HepG2 (cell line): ENCODE measurements around the gene STRN3. TPM values are rescaled to one million over a fixed set of nuclear protein-coding genes. Genes with fewer than 3 reads are reported as not detected.

Experiments
- FOSL1 ChIP-seq: sonication (generic); formaldehyde crosslinking; IDR thresholded peaks from 2 replicates; pipeline ENCODE4 v1.9.0; 2021; ENCODE audit warnings: missing genetic modification reagents, borderline replicate concordance
- GATAD1 ChIP-seq: IDR thresholded peaks from 2 replicates; pipeline ENCODE4 v1.6.1; 2016; ENCODE audit warnings: missing genetic modification reagents, missing compliant biosample characterization
- HOXA5 ChIP-seq: sonication (generic); formaldehyde crosslinking; IDR thresholded peaks from 2 replicates; pipeline ENCODE4 v1.4.0; 2020; ENCODE audit warnings: missing genetic modification reagents
- MAFK ChIP-seq, 2 experiments: IDR thresholded peaks in 1 of 2; conservative IDR thresholded peaks in 1 of 2; 2 replicates each; pipeline ENCODE4 v1.6.1; 2011; ENCODE audit warnings: improper control_type of control experiment in 2 of 2, low read length in 2 of 2
- MXD4 ChIP-seq: IDR thresholded peaks from 2 replicates; pipeline ENCODE4 v1.6.1; 2016; ENCODE audit warnings: mild to moderate bottlenecking, missing biosample characterization, missing genetic modification reagents
- NFE2 ChIP-seq: sonication (generic); formaldehyde crosslinking; IDR thresholded peaks from 2 replicates; pipeline ENCODE4 v1.4.0; 2020; ENCODE audit warnings: missing genetic modification reagents
- NONO ChIP-seq, 2 experiments: fragments of 450-650 bp in 1 of 2; sonication (generic) in 1 of 2; formaldehyde crosslinking in 1 of 2; IDR thresholded peaks in 1 of 2; conservative IDR thresholded peaks in 1 of 2; 2 replicates each; pipeline versions ENCODE4 v1.6.1 to v1.8.0; 2017 to 2022; ENCODE audit warnings: mild to moderate bottlenecking in 1 of 2, missing genetic modification reagents in 1 of 2, moderate library complexity in 1 of 2
- NR2F1 ChIP-seq, 2 experiments: fragments of 450-650 bp in 1 of 2; formaldehyde crosslinking in 1 of 2; IDR thresholded peaks; 2 replicates each; pipeline versions ENCODE4 v1.5.0 to v1.6.1; 2016 to 2020; ENCODE audit warnings: mild to moderate bottlenecking in 1 of 2, missing compliant biosample characterization in 1 of 2, missing genetic modification reagents in 1 of 2, moderate library complexity in 1 of 2
- SAFB2 ChIP-seq: sonication (generic); formaldehyde crosslinking; IDR thresholded peaks from 2 replicates; pipeline ENCODE4 v1.5.1; 2020; ENCODE audit warnings: missing genetic modification reagents, low read depth, mild to moderate bottlenecking, borderline replicate concordance
- SATB2 ChIP-seq: sonication (generic); formaldehyde crosslinking; IDR thresholded peaks from 2 replicates; pipeline ENCODE4 v1.5.0; 2020; ENCODE audit warnings: missing genetic modification reagents
- SMARCE1 ChIP-seq: fragments of 450-650 bp; IDR thresholded peaks from 2 replicates; pipeline ENCODE4 v1.6.1; 2017; ENCODE audit warnings: borderline replicate concordance
- TBX3 ChIP-seq: fragments of 450-650 bp; IDR thresholded peaks from 2 replicates; pipeline ENCODE4 v1.6.1; 2017; ENCODE audit warnings: antibody characterized with exemption, mild to moderate bottlenecking, inconsistent platforms, borderline replicate concordance
- TCF7 ChIP-seq: sonication (generic); IDR thresholded peaks from 2 replicates; pipeline ENCODE4 v1.6.1; 2016; ENCODE audit warnings: antibody characterized with exemption, low read depth
- YEATS4 ChIP-seq: sonication (generic); formaldehyde crosslinking; IDR thresholded peaks from 2 replicates; pipeline ENCODE4 v1.4.0; 2020; ENCODE audit warnings: missing genetic modification reagents, borderline replicate concordance
- ZNF260 ChIP-seq: sonication (generic); formaldehyde crosslinking; IDR thresholded peaks from 2 replicates; pipeline ENCODE4 v1.4.0; 2020; ENCODE audit warnings: missing genetic modification reagents, low read depth, mild to moderate bottlenecking, borderline replicate concordance
- ZSCAN29 ChIP-seq: sonication (generic); formaldehyde crosslinking; conservative IDR thresholded peaks from 2 replicates; pipeline ENCODE4 v1.4.0; 2020; ENCODE audit warnings: mild to moderate bottlenecking, missing genetic modification reagents
- polyA plus RNA-seq, 8 experiments: library from polyadenylated mRNA; depleted of rRNA in 3 of 8; stranded (reverse) in 7 of 8; unstranded in 1 of 8; fragments of >200 nt; fragmentation: Illumina TruSeq in 4 of 8; extraction: Trizol in 4 of 8; gene quantifications; 2 replicates each; pipeline versions ENCODE4 v1.2.1 to v1.2.3, GENCODE V29; 2011 to 2016; ENCODE audit warnings: low read depth in 4 of 8, missing spikeins in 1 of 8, mixed read lengths in 1 of 8; ENCODE audit not compliant: insufficient read depth in 1 of 8
- total RNA-seq, 5 experiments: library from RNA; depleted of rRNA; stranded (reverse); fragments of >200 nt; fragmentation: Illumina TruSeq; extraction: Trizol; gene quantifications; 2 replicates each; pipeline ENCODE4 v1.2.3, GENCODE V29; 2016; ENCODE audit warnings: low read depth in 1 of 5
- TF ChIP-seq, protein P1 (sequence below): IDR thresholded peaks from 2 replicates; pipeline ENCODE4 v1.6.1; 2012; ENCODE audit warnings: low read depth, low read length, improper control_type of control experiment
- TF ChIP-seq, protein P2 (sequence below): sonication (generic); formaldehyde crosslinking; IDR thresholded peaks from 2 replicates; pipeline ENCODE4 v1.5.0; 2020; ENCODE audit warnings: mild to moderate bottlenecking, missing genetic modification reagents
- TF ChIP-seq, protein P3 (sequence below): sonication (generic); formaldehyde crosslinking; IDR thresholded peaks from 2 replicates; pipeline ENCODE4 v1.5.1; 2020; ENCODE audit warnings: mild to moderate bottlenecking, missing genetic modification reagents
- TF ChIP-seq, protein P4 (sequence below): IDR thresholded peaks from 2 replicates; pipeline ENCODE4 v1.6.1; 2016; ENCODE audit warnings: low read depth

The STRN3 gene
- total and polyA plus RNA-seq, 2 of the 13 experiments (the other 11 are each of a cell fraction or from before 2014, with no cell fraction given): 49.4 to 123 TPM

DNA sequence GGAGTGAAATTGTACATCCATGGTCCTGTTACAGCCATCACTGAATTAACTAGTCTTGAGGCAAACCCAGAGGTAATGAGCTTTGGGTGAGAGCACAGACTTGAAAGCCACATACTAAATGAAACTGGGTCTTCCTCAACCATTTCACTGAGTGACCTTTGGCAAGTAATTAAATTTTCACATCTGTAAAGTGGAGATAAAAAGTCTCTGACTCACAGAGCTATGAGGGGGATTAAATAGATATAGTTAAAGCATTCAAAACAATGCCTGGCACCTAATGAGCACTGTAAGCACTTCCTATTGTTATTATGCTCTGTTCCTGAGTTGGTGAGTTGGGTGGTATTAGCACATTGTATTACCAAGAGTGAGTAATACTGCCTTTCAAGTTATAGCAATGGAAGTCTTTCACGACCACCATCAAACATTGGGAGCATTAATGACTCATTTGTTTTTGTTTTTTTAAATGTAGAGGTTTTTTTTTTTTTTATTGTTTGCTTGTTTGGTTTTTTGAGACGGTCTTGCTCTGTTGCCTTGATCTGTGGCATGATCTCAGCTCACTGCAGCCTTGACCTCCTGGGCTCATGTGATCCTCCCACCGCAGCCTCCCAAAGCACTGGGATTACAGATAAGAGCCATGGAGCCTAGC lies 12.5 kb upstream of the STRN3 start (continued):
- no peak for TF ChIP-seq NFE2 (CRISPR knock-in tag)
- 0 out of 4 replicates have a peak, but pooled peaks of 1 of the 2 experiments have one; percentile 9 for TF ChIP-seq MAFK (conservative IDR thresholded peaks at IDR 0.05 in 1 of 2, IDR thresholded peaks at IDR 0.05 in 1 of 2; ENCODE audit: low read length in 2 of 2)
- TF ChIP-seq, protein P1, sequence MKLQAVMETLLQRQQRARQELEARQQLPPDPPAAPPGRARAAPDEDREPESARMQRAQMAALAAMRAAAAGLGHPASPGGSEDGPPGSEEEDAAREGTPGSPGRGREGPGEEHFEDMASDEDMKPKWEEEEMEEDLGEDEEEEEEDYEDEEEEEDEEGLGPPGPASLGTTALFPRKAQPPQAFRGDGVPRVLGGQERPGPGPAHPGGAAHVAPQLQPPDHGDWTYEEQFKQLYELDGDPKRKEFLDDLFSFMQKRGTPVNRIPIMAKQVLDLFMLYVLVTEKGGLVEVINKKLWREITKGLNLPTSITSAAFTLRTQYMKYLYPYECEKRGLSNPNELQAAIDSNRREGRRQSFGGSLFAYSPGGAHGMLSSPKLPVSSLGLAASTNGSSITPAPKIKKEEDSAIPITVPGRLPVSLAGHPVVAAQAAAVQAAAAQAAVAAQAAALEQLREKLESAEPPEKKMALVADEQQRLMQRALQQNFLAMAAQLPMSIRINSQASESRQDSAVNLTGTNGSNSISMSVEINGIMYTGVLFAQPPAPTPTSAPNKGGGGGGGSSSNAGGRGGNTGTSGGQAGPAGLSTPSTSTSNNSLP: peak; percentile 57
- no peak for TF ChIP-seq ZSCAN29 (CRISPR knock-in tag)
- TF ChIP-seq NR2F1 (CRISPR knock-in tag; IDR thresholded peaks at IDR 0.05): peak; percentile 65 to 71; a peak in 2 of 4 replicates
- peak; percentile 21; the same call in 1 of the 2 replicates for TF ChIP-seq GATAD1 (CRISPR knock-in tag)
- TF ChIP-seq NONO (IDR thresholded peaks at IDR 0.05): no peak
- TF ChIP-seq NONO (CRISPR knock-in tag; conservative IDR thresholded peaks at IDR 0.05): no peak
- no peak; the same call in none of the 2 replicates for TF ChIP-seq TCF7
- 0 out of 2 replicates have a peak, but pooled peaks have one; percentile 76 for TF ChIP-seq SATB2 (CRISPR knock-in tag)
- 0 out of 2 replicates have a peak, but pooled peaks have one; percentile 29 for TF ChIP-seq MXD4 (CRISPR knock-in tag)
- 0 out of 2 replicates have a peak, but pooled peaks have one; percentile 5 for TF ChIP-seq TBX3
- TF ChIP-seq SMARCE1: no peak
- no peak for TF ChIP-seq ZNF260 (CRISPR knock-in tag)
- TF ChIP-seq, protein P2, sequence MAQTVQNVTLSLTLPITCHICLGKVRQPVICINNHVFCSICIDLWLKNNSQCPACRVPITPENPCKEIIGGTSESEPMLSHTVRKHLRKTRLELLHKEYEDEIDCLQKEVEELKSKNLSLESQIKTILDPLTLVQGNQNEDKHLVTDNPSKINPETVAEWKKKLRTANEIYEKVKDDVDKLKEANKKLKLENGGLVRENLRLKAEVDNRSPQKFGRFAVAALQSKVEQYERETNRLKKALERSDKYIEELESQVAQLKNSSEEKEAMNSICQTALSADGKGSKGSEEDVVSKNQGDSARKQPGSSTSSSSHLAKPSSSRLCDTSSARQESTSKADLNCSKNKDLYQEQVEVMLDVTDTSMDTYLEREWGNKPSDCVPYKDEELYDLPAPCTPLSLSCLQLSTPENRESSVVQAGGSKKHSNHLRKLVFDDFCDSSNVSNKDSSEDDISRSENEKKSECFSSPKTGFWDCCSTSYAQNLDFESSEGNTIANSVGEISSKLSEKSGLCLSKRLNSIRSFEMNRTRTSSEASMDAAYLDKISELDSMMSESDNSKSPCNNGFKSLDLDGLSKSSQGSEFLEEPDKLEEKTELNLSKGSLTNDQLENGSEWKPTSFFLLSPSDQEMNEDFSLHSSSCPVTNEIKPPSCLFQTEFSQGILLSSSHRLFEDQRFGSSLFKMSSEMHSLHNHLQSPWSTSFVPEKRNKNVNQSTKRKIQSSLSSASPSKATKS (CRISPR knock-in tag): 0 out of 2 replicates have a peak, but pooled peaks have one; percentile 24
- TF ChIP-seq YEATS4 (CRISPR knock-in tag): peak; percentile 48; the same call in 1 of the 2 replicates
- peak; percentile 44; the same call in 1 of the 2 replicates for TF ChIP-seq FOSL1
- TF ChIP-seq, protein P3, sequence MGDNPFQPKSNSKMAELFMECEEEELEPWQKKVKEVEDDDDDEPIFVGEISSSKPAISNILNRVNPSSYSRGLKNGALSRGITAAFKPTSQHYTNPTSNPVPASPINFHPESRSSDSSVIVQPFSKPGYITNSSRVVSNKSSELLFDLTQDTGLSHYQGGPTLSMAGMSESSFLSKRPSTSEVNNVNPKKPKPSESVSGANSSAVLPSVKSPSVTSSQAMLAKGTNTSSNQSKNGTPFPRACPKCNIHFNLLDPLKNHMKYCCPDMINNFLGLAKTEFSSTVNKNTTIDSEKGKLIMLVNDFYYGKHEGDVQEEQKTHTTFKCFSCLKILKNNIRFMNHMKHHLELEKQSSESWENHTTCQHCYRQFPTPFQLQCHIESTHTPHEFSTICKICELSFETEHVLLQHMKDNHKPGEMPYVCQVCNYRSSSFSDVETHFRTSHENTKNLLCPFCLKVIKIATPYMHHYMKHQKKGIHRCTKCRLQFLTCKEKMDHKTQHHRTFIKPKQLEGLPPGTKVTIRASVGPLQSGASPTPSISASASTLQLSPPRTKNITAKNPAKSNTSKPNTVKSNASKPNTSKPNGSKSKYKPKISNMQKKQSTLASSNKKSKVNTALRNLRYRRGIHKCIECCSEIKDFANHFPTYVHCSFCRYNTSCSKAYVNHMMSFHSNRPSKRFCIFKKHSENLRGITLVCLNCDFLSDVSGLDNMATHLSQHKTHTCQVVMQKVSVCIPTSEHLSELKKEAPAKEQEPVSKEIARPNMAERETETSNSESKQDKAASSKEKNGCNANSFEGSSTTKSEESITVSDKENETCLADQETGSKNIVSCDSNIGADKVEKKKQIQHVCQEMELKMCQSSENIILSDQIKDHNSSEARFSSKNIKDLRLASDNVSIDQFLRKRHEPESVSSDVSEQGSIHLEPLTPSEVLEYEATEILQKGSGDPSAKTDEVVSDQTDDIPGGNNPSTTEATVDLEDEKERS (CRISPR knock-in tag): peak; percentile 85; the same call in 1 of the 2 replicates
- no peak for TF ChIP-seq SAFB2
- TF ChIP-seq, protein P4, sequence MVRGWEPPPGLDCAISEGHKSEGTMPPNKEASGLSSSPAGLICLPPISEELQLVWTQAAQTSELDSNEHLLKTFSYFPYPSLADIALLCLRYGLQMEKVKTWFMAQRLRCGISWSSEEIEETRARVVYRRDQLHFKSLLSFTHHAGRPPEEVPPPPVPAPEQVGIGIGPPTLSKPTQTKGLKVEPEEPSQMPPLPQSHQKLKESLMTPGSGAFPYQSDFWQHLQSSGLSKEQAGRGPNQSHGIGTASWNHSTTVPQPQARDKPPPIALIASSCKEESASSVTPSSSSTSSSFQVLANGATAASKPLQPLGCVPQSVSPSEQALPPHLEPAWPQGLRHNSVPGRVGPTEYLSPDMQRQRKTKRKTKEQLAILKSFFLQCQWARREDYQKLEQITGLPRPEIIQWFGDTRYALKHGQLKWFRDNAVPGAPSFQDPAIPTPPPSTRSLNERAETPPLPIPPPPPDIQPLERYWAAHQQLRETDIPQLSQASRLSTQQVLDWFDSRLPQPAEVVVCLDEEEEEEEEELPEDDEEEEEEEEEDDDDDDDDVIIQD (CRISPR knock-in tag): peak; percentile 76
- TF ChIP-seq HOXA5 (CRISPR knock-in tag): peak; percentile 80
